NK-92 treated with Interleukin-12 subunit alpha and Interleukin-12 subunit beta, amount 100 ng/mL, for 24 hours (cell line): ENCODE results near the gene BPIFA1.

Experiments used
- DNase-seq: peaks from one replicate; lab custom pipeline; 2025; lab: John Stamatoyannopoulos, UW

The BPIFA1 gene

DNA sequence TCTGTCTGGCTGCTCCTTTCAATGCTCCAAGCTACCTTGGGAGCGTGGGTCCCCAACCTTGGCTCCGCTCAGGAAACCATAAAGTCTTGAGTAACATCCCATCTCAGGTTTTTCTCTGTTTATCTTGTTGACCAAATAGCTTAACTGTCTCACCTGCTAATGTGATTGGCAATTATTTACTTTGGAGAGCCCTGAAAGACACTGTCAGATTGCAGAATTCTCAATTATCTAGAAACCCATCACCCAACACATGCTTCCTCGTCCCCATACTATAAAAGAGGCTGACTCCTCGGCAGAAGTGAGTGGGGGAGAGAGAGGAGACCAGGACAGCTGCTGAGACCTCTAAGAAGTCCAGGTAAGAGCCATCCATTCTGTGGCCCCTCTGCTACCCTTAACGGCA, at the start of gene BPIFA1:
Gene BPIFA1, plus strand, starts transcription at position 301 of the 400 bp plus-strand sequence. CDS start 1,716 bp downstream, outside the sequence.
- no peak for DNase-seq

DNA sequence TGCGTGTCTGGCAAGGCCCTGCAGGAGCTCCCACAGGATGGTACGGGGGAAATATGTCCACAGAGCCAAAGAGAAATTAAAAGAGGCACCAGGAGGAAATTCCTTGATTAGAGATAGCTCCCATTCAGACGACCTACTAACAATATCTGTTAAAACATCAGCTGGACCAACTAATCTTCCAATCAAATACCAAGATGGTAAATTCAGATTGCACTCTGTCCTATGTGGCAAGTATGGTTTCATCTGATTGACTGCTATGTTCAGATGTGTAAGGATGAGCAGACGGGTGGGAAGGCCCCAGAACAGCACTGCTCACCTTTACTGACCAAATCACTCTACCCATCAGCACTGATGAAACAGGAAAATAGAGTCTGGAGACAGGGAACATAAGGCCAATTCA, 48.3 kb upstream of the BPIFA1 start:
- no peak for DNase-seq

DNA sequence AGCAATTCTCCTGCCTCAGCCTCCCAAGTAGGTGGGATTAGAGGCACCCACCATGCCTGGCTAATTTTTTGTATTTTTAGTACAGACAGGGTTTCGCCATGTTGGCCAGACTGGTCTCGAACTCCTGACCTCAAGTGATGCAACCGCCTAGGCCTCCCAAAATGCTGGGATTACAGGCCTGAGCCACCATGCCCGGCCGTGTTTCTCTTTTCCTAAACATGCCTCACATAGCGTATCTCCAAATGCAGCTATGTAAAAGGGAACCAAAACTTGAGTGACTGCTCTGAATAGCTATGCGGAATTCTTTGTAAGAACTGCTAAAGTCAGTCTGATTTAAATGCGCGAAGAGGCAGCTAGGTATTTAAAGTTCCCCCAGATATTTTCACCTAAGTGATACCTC, 47.4 kb upstream of the BPIFA1 start:
- DNase-seq: no peak

DNA sequence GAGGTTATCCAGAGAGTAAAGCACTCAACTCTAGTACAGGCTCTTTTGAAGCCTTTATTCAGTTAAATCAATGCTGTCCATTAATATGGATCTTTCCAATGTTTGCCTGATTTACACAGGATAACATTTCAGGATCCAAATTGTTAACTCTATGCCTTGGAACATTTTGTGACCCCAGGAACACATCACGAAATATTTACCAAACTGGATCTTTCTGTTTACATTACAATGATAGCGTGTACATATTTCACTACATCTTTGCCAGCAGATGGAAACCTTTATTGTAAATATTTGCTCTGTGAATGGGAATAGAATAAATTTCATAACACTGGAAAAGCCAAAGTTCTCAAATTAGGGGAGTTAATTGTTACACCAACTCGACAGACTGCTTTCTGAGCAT, 44.3 kb upstream of the BPIFA1 start:
- no peak for DNase-seq

DNA sequence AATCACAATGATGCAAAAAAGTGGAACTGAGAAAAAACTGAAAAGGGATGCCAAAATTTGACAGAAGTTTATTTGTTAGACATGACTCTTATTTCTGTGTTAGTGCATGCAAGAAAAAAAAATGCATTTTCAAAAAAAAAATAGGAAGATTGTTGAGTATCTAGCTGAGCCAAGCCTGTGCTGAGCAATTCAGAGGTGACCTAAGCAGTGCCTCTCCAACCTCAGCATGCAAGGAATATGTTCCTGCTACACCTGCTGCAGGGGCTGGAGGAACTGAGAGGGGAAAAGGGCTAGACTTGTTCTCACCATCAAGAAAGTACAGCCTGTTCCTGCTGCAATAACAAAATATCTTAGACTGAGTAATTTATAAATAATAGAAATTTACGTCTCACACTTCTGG, 43.8 kb upstream of the BPIFA1 start:
- no peak for DNase-seq

DNA sequence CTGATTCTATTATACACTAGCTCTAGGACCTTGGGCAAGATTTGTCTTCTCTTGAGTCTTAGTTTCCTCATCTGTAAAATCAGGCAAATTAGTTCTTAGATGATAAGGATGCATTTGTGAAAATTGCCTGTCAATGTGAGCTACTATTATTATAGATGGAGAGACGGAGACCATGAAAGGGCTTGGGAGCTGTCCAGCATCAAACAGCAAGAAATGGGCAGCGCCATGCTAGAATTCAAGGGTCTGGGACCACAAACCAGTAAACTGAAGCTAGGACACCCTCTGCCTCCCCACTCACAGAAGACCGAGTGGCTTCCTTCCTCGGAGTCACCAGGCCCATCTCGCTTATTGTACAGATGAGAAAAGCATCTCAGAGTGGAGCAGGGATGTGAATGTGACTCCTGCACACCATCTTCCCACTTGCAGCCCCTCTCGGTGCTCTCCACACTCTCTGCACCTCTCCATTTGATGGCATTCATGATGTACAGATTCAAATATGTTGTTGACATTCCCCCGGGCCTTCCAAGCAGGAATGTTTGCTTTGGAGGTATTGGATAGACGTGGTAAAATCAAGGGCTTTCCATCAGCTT, 42.8 kb upstream of the BPIFA1 start:
- DNase-seq: no peak

DNA sequence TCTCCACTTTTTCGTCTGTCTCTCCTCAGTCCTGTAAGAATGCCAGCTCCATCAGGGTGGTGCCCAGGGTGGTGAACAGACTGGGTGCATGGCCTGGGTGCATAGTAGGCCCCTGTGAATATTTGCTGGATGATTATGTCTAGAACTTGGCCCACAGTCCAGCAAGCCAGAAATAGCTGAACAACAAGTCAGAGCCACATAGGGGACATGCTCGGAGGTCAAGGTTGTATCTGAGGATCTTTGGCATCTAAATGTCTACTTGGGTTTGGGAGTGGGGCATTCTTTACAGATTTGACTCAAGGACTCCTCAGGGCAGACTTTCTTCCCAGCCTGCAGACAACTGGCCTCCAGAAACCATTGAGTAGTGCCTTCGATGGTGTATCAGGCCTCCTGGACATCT, 36.8 kb upstream of the BPIFA1 start:
- DNase-seq: no peak

DNA sequence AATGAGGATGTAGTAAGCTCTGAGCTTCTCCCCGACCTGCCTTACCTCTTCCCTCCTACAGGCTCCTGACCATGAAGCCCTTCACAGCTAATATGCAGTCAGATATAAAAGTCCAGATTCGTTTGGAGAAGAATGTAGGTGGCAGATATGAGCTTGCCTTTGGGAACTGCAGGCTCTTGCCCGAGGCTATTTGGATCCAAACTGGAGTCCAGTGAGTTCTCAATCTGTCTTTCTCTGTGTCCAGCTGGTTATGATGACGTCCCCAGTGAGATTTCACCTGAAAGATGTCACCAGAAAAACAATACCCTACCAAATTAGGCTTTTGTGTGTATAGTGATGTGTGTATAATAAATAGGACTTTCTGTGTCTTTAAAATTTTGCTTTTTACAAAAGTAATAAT, 33.3 kb upstream of the BPIFA1 start:
- DNase-seq: no peak

DNA sequence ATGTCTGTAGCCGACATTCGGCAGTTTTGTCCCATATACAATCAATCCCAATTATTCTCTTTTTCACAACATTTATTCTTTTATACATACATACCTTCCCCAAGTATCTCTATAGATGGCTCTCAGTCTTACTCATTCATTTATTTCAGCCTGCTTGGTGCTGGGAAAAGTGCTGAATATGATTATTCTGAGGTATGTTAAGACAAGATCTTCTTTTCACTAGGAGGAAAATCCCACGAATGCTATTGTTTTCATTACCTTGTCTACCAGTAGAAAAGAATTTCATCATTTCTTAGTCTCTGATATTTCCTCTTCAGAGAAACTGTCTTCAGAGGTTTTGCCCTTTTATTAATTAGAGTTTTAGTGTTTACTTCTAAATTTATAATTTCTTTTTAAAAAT, 32.4 kb upstream of the BPIFA1 start:
- DNase-seq: no peak

DNA sequence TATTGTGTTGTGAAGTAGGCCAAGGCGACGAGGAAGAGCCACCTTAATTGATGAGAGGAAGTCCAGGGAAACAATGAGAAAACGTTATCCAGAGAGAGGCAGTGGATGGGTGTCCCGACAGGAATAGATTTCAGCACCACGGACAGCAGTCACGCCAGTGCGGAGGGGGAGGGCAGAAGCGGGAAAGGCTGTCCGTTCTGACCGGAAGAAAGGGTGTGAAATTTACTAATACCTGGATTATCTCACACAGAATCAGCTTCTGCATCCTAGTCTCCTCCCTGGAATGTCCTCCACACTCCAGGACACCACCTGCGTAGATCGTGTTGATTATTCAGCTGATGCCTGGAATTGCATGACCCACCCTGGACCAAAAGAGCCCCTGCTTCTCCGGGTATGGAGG, 26.0 kb upstream of the BPIFA1 start:
- DNase-seq: peak; percentile 5

DNA sequence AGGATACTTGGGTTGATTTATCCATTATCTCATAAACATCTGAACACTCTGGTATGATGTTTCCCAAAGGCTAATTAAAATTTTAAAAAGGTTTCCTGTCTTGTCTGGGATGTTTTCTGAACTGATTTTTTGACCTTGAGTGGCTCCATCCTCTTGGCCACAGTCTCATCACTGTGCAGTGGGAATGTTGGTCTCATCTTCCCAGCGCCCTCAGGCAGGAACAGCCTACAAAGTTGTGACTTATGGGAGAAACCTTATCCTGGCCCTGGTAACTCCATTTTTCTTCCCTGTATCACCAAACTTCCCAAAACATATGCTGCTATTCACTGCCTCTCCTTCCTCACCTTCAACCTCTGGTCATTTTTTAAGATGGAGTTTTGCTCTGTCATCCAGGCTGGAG, 25.4 kb upstream of the BPIFA1 start:
- no peak for DNase-seq

DNA sequence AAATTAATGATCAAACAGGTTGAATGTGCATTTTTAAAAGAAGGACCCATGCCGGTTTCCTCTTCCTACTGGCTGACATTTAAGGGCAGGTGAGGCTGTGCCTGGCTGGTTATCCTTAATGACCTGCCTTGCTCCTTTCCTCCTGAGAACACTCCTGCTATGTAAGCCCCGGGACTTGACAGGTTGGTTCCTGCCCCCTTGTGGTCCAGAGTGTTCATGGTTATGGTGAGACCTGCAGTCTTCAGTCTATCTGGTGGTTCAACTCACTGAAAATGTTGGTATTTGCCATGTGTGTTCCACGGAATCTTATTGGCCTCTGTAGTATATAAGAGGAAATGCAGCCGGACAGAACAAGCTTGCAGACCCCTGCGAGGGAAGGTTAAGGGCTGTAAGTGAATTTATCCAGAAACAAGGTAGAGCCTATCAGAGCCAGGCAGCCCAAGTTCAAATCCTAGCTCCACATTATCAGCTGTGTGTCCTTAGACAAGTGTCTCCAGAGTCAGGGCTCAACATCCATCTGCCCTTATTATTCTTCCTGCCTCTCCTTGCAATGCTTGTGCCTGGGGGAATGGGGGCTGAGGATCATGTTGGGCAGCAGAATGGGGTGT, 23.9 kb upstream of the BPIFA1 start:
- DNase-seq: peak; percentile 19

DNA sequence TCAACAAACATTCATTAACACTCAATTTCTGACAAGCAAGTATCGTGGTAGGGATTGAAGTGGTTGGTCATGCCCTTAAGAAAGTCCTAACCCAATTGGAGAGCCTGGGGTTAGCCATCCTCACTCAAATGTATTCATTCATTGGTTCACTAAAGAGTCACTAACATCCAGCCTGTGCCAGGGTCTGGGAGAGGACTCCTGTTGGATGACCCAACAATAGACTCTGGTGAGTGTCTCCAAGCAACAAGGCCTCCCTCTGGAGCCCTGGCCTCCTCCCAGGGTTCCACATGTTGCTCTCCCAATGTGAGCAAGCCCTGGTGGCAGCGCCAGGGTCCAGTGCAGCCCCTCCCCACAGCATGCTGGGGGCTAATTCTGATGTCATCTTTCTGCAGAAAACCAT, 18.7 kb upstream of the BPIFA1 start, which contains the start of gene BPIFA3:
Gene BPIFA3, plus strand, starts transcription at position 301 of the 400 bp plus-strand sequence. CDS start 185 bp downstream, outside the sequence.
- no peak for DNase-seq

DNA sequence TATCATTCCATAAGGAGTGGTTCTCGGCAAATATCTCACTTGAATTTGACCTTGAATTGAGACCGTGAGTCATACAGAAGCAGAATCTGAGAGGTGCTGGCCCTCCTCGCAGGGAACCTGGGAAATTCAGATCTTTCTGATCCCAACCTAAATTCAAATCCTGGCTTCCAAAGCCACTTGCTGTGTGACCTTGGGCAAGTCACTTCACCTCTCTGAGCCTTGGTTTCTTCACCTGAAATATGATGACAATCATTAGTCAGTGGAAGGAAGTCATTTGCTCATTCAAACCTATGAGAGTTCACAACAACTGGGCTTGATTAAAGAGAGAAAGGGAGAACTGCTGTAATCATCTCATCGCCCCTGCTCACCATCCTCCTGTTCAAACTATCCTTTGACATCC, 11.4 kb upstream of the BPIFA1 start:
- no peak for DNase-seq

DNA sequence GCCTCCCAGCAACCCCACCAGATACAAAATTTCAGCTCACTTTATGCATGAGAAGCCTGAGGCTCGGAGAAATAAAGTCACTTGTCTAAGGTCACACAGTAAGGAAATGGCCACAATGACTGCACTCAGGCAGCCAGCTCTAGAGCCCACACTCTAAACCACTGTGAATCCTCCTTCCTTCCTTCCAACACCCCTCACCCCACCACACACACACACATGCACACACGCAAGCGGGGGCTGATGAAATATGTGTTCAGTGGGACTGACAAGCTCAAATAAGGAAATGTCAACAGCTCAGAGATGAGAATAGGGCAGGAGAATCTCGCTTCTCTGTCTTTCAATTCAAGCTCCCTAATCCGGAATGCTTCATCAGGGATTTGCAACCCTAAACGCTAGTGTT, 6.0 kb upstream of the BPIFA1 start:
- DNase-seq: peak; percentile 71

DNA sequence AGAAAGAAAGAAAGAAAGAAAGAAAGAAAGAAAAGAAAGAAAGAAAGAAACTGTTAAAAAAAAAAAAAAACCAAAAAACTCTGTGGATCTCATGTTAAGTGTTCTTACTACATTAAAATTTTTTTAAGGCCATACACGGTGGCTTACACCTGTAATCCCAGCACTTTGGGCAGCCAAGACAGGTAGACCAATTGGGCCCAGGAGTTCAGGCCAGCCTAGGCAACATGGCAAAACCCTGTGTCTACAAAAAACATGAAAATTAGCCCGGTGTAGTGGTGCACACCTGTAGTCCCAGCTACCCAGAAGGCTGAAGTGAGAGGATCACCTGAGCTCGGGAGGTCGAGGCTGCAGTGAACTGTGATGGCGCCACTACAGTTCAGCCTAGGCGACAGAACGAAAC, 4.6 kb upstream of the BPIFA1 start:
- DNase-seq: no peak

DNA sequence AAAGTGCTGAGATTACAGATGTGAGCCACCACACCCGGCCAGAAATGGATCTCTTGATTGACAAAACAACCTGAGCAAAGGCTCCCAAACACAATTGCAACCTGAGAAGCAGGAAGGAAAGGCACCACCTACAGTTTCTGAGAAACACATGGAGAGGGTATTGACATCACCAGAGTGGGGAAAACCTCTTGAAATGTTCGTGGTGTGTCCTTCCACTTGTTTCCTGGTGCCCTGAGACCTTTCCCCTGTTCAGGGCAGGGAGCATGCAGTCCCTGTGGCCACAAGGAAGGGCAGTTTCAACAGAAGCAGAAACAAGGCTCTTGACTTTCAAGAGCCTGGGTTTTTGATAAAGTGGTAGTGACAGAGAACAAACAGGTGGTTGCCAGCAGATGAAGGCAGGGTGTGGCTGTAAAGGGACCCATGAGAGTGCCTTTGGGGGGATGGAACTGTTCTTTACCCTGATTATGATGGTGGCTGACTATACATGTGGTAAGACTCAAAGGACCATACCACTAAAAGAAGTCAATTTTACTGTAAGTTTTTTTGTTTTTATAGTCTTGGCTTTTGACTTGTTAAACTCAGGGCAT, 3.2 kb upstream of the BPIFA1 start:
- no peak for DNase-seq

DNA sequence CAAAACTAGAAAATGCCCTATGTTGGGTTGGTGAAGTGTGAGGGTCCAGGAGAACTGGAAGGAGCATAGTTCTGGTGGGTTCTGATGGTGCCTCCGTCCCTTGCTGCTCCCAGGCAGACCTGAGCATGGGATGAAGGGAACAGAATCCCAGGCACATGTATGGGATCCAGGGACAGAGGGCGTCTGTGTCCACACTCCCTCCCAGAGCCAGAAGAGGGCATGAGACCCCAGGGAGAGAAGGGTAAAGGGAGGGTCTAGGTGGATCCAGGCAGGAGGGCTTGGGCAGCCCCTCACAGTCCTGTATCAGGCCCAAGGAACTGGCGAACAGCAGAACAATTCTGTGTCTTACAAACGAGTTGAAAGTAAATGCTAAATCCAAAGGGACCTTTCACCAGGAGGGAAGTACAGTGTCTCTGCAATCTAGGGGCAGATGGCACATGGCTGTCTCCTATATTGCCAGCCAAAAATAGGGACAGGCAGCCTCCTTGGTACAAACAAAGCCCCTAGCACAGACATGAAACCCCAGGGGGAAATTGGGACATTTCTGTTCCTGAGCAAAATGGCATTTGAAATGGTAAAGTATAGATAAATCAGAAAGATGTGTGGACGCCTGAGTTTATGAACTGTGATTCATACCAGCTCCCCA, 2.5 kb upstream of the BPIFA1 start:
- no peak for DNase-seq

DNA sequence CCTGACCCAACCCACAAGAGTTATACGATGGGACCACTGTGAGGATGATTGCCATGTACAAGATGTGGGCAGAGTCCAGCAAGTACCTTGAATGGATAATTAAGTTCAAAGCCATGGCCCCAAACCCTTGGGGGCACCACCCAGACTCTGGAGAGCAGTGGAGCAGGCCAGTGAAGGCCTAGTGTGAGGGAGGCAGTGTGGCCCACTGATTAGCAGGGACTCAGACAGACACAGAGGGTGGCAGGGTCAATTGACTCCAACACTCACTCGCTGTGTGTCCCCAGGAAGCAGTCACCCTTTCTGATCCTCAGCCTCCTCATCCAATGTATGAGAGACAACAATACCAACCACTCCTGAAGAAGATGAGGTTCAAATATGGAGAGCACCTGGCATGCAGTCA, 1.7 kb upstream of the BPIFA1 start:
- DNase-seq: no peak

DNA sequence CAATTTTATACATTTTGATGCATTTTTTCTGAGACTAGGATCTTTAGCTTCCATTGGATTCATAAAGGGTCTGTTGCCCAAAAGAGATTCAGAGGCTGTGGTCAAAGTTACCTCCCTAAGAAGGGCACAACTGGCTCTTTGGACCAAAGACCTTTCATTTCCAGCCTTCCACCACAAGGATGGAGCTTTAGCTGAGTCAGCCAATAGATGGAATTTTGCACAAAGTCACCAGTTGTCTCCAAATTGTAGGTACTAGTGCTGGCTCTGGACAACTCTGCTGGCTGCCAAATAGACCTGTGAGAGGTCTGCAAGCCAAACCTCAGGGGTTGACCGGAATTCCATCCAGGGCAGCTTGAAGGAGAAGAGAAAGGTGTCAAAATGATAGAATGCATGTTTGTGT, 555 bp downstream of the BPIFA1 start:
- no peak for DNase-seq

DNA sequence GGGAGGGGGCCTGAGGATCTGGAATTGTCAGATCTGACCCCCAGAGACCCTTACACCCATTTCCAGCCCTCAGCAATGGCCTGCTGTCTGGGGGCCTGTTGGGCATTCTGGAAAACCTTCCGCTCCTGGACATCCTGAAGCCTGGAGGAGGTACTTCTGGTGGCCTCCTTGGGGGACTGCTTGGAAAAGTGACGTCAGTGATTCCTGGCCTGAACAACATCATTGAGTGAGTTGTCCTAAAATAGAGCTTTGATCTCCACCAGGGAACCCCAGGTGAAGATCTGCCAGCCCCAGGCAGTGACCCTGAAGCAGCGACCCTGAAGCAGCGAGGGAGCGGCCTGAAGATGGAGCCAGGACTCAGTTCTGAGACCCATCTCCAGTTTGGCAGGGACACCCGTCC, 2.2 kb downstream of the BPIFA1 start:
- no peak for DNase-seq

DNA sequence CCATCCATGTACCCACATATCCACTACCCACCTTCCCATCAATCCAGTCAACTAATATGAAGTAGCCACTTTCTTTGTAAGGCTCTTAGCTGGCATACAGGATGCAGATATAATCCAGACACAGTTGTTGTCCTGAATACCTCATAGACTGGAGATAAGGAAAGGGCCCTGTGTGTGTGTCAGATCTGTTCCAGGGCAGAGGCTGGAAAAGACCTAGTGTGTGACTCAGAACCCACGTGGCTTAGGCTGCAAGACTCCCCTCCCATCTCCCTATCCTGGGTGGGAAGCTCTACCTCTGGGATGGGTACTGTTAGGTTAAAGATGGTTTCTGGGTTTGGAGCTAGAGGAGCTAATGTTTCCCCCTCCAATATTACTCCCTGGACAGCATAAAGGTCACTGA, 3.6 kb downstream of the BPIFA1 start:
- DNase-seq: no peak

DNA sequence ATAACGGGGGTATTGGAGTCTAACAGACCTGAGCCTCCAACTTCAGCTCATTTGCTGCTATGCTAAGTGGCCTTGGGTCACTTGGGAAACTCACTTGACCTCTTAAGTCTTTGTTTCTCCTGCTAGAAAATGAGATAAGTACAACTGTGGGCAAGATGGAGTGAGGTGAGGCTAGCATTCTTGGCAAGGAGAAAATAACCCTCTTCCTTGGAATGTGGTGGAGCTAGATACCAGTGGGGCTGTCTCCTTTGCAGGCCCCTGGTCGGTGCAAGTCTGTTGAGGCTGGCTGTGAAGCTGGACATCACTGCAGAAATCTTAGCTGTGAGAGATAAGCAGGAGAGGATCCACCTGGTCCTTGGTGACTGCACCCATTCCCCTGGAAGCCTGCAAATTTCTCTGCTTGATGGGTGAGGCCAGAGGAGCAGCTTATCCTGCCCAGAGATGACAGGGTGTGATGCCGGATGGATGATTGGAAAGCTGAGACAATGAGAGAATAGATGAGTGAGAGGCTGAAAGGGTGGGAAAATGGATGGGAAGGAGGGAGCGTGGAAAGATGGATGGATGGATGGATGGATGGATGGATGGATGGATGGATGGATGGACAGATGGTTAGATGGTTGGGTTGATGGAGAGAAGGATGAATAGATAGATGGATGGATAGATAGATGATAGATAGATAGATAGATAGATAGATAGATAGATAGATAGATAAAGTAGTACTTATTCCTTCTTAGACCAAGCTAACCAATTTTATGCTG, 4.4 kb downstream of the BPIFA1 start:
- no peak for DNase-seq
